ENCODE results near the gene NLGN1. TPM values are rescaled to one million over a fixed set of nuclear protein-coding genes. Genes with fewer than 3 reads are reported as not detected.

The NLGN1 gene
- polyA plus RNA-seq, 2 of the 4 experiments (the other 2 are of a cell fraction) = not detected

DNA sequence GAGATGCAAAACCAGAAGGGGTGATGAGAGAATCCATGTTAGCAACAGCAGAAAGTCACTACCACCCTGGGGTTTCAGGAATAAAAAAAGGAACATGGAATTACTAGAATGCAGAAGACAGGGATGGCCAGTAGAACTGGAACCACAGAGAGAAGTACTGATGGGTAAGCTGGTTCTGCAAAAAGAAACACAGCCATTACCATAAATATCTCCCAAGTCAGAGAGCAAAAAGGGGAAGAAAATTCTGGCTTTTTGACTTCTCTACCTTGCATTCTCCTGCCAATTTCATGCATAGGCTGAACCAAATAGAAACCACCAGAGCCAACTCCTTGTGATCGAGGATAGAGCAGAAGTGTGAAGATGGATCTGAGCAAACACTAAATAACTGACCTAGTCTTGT lies 911.2 kb downstream of the NLGN1 start:
- WGBS (ENCODE audit: missing lambda C conversion rate) = 18% methylated on average over 1 of the region's 1 CpG
- H3K4me1 ChIP-seq = no peaks in the 10 kb centered on the region
- CTCF ChIA-PET = no interaction called here

DNA sequence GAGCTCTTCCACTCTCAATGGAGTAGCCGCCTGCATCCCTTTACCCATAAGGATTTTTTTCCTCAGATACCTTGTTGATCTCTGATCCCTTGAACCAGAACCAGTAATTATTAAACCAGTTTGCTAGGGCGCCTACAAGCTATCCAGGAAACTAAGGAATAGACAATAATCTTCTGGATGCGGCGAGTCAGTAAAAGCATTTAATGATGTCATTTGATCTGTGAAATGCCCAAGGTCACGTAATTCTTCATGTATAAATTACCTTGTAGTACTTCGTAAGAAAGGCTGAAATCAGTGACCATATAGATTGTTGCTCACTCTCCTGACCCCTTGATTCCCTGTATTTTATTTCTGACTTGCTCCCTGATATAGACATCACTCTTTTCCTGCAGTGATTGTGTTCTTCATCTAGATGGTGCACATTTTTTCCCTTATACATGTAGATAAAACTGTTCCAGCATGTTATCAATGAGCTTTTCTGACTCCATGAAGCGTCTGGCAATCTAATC lies 913.0 kb downstream of the NLGN1 start:
- ATAC-seq = no peak

More for the DNA sequence above, 911.2 kb downstream of the NLGN1 start:
- TF ChIP-seq KDM5A (IDR thresholded peaks at IDR 0.05) = no peak
- TF ChIP-seq, protein P1, sequence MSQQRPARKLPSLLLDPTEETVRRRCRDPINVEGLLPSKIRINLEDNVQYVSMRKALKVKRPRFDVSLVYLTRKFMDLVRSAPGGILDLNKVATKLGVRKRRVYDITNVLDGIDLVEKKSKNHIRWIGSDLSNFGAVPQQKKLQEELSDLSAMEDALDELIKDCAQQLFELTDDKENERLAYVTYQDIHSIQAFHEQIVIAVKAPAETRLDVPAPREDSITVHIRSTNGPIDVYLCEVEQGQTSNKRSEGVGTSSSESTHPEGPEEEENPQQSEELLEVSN (IDR thresholded peaks at IDR 0.05; ENCODE audit: borderline replicate concordance, low read depth) = no peak
- no peak for TF ChIP-seq JUN (IDR thresholded peaks at IDR 0.05)
- no peak for TF ChIP-seq CEBPB (IDR thresholded peaks at IDR 0.05)
- TF ChIP-seq NR3C1 (IDR thresholded peaks at IDR 0.05) = no peak
- no peak for TF ChIP-seq HEYL (CRISPR knock-in tag; IDR thresholded peaks at IDR 0.05)
- TF ChIP-seq ZSCAN20 (CRISPR knock-in tag; IDR thresholded peaks at IDR 0.05) = no peak
- no peak for TF ChIP-seq RAD21 (conservative IDR thresholded peaks at IDR 0.05 in 1 of 2, IDR thresholded peaks at IDR 0.05 in 1 of 2)
- TF ChIP-seq TFCP2L1 (CRISPR knock-in tag; IDR thresholded peaks at IDR 0.05) = no peak
- TF ChIP-seq FOSL2 (IDR thresholded peaks at IDR 0.05) = no peak
- no peak for TF ChIP-seq FOSL2 (CRISPR knock-in tag; IDR thresholded peaks at IDR 0.05)
- TF ChIP-seq ZNF302 (CRISPR knock-in tag; IDR thresholded peaks at IDR 0.05) = no peak
- no peak for TF ChIP-seq RNF2 (IDR thresholded peaks at IDR 0.05; ENCODE audit: borderline replicate concordance, low read depth)
- TF ChIP-seq HOXB5 (CRISPR knock-in tag; IDR thresholded peaks at IDR 0.05) = no peak
- no peak for TF ChIP-seq MAZ (IDR thresholded peaks at IDR 0.05; ENCODE audit: borderline replicate concordance, low read depth, low read length)
- TF ChIP-seq KDM1A (IDR thresholded peaks at IDR 0.05; ENCODE audit: low read depth) = no peak
- TF ChIP-seq NPAS2 (CRISPR knock-in tag; IDR thresholded peaks at IDR 0.05; ENCODE audit: borderline replicate concordance) = no peak
- no peak for TF ChIP-seq CBX8 (IDR thresholded peaks at IDR 0.05)
- TF ChIP-seq FOXS1 (CRISPR knock-in tag; IDR thresholded peaks at IDR 0.05) = no peak
- no peak for TF ChIP-seq PHF8 (IDR thresholded peaks at IDR 0.05; ENCODE audit: borderline replicate concordance, low read depth)
- Histone ChIP-seq H3K4me2 (no peak overlapping the region), H3K9me3 (no peaks in the 10 kb centered on the region), H3K4me3 (no peak overlapping the region), H3K27ac (no peak overlapping the region)
- ATAC-seq (no peak), DNase-seq (ENCODE audit: low read depth in 1 of 2, low spot score in 1 of 2) (no peak), FAIRE-seq (no peak)
- POLR2A ChIA-PET = no interaction called here

More for the DNA sequence above, 913.0 kb downstream of the NLGN1 start:
- no peak for FAIRE-seq
- WGBS (ENCODE audit: missing lambda C conversion rate) = 46% methylated on average over 7 of the region's 7 CpGs
- Histone ChIP-seq H3K4me3 (no peak overlapping the region), H3K4me1 (no peaks in the 10 kb centered on the region), H3K4me2 (no peak overlapping the region), H3K9me3 (no peaks in the 10 kb centered on the region), H3K27ac (no peak overlapping the region)
- DNase-seq (ENCODE audit: low read depth in 1 of 2, low spot score in 1 of 2) = no peak
- ChIA-PET CTCF (no interaction called here), POLR2A (no interaction called here)
- TF ChIP-seq FOSL2 (IDR thresholded peaks at IDR 0.05) (no peak), FOSL2 (CRISPR knock-in tag; IDR thresholded peaks at IDR 0.05) (no peak), POLR2A (IDR thresholded peaks at IDR 0.05; ENCODE audit: low read length) (no peak), NFE2L2 (conservative IDR thresholded peaks at IDR 0.05; ENCODE audit: low read length) (no peak), HDAC2 (IDR thresholded peaks at IDR 0.05) (no peak), ESRRA (IDR thresholded peaks at IDR 0.05; ENCODE audit: borderline replicate concordance, low read length) (no peak), BCL3 (IDR thresholded peaks at IDR 0.05) (no peak), CEBPB (IDR thresholded peaks at IDR 0.05) (no peak), GATA3 (IDR thresholded peaks at IDR 0.05; ENCODE audit: borderline replicate concordance) (no peak), MAX (IDR thresholded peaks at IDR 0.05) (no peak), ATOH8 (CRISPR knock-in tag; IDR thresholded peaks at IDR 0.05; ENCODE audit: low read depth) (no peak)
